ENCODE data around the gene ASB7.

DNA sequence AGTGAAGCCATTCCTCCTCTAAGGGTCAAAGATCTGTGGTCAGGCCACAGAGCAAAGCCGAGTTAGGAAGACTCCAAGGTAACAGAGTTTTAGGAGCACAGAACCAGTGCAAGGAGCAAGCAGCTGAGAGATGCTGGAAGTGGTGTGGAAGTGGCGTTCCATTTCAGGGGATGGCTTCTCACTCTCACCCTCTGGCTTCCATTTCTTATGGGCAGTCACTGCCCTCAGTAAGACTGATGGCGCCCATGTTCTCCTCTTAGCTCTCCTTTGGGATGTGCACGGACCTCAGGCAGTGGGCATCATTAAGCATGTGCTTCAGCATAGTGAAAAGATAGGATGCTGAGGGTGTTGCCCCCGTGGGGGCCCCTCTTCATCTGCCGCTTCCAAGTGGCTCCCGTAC, 90.3 kb downstream of the ASB7 start:
- TF ChIP-seq, protein P1, sequence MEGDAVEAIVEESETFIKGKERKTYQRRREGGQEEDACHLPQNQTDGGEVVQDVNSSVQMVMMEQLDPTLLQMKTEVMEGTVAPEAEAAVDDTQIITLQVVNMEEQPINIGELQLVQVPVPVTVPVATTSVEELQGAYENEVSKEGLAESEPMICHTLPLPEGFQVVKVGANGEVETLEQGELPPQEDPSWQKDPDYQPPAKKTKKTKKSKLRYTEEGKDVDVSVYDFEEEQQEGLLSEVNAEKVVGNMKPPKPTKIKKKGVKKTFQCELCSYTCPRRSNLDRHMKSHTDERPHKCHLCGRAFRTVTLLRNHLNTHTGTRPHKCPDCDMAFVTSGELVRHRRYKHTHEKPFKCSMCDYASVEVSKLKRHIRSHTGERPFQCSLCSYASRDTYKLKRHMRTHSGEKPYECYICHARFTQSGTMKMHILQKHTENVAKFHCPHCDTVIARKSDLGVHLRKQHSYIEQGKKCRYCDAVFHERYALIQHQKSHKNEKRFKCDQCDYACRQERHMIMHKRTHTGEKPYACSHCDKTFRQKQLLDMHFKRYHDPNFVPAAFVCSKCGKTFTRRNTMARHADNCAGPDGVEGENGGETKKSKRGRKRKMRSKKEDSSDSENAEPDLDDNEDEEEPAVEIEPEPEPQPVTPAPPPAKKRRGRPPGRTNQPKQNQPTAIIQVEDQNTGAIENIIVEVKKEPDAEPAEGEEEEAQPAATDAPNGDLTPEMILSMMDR (optimal IDR thresholded peaks at IDR 0.05 in 1 of 3, IDR thresholded peaks at IDR 0.05 in 1 of 3, conservative IDR thresholded peaks at IDR 0.05 in 1 of 3; ENCODE audit: extremely low read depth in 1 of 3, insufficient read depth in 2 of 3, low read length in 3 of 3), result no peak
- no peak for TF ChIP-seq EZH2 (IDR thresholded peaks at IDR 0.05; ENCODE audit: low read length)

Data from keratinocyte (primary cell).